Measurements from ENCODE around the gene TRAK2. TPM values are rescaled to one million over a fixed set of nuclear protein-coding genes. Genes with fewer than 3 reads are reported as not detected.
A peak's percentile ranks its signal among the peaks of the same experiment; 100 is the strongest.

The TRAK2 gene
- total RNA-seq, 2 experiments from 2014 or later = 7.1 to 11.9 TPM

DNA sequence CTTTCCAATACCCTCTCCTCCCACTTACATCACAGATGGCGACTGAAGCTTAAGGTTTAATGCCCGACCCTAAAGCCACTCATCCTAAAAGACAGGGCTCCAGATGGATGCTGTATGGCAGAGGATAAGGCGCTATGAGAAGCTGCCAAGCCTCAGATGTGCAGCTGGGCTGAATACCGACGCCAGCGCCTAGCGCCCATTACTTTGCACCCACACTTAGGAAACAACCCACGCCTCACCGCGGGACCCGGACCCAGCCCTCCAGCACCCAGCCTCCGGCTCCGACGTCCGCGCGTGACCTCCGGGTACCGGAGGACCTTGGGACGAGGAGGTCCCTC is 335 bp downstream of the TRAK2 start:
- no peak for DNase-seq (ENCODE audit: low spot score)
- peaks cover 7% of the 10 kb centered on the region for H3K79me2 ChIP-seq (ENCODE audit: insufficient read depth, low read depth, low read length)
- peaks cover 14% of the 10 kb centered on the region for H3K4me1 ChIP-seq (ENCODE audit: insufficient read depth, low read length, poor library complexity, severe bottlenecking)
- intact Hi-C loops (cut with micrococcal nuclease; ENCODE audit: unreplicated experiment) = loop anchor here (1.0 to 5.0 kb wide), 5 partner anchors 192 to 639 kb away; partner anchors contain the start of genes BZW1 and TMEM237
- ChIA-PET CTCF (ENCODE audit: unreplicated experiment) (interaction anchor here (0.6 kb wide), 4 partner anchors 53 to 878 kb away, joined by 3 to 13 read pairs (median 6); no protein-coding TSS in a partner anchor), POLR2A (interaction anchor here (0.5 to 3.0 kb wide), 20 partner anchors 10 to 1656 kb away, joined by 3 to 22 read pairs (median 4); partner anchors contain the start of gene CASP8)
- no peaks in the 10 kb centered on the region for H4K20me1 ChIP-seq (ENCODE audit: insufficient read depth, low read length)
- peak overlapping the region; percentile 99 for H3K4me3 ChIP-seq (ENCODE audit: low read depth, low read length, poor library complexity, severe bottlenecking)
- no TSS peak for BruUV-seq (replicated peaks)
- H3K9me3 ChIP-seq (ENCODE audit: low read length) = no peaks in the 10 kb centered on the region
- no peaks in the 10 kb centered on the region for H3K9me2 ChIP-seq (ENCODE audit: insufficient read depth, low read length)
- peak overlapping the region; percentile 80 for H3K27ac ChIP-seq (ENCODE audit: low read depth, low read length, poor library complexity, severe bottlenecking)
- peak overlapping the region; percentile 83 for H3K4me2 ChIP-seq (ENCODE audit: low read length)
- H3K36me3 ChIP-seq (ENCODE audit: insufficient read depth, low read length) = no peaks in the 10 kb centered on the region
- no peak for TF ChIP-seq EZH2phosphoT487 (IDR thresholded peaks at IDR 0.05; ENCODE audit: borderline replicate concordance, low read depth, low read length)
- TF ChIP-seq, protein P1, sequence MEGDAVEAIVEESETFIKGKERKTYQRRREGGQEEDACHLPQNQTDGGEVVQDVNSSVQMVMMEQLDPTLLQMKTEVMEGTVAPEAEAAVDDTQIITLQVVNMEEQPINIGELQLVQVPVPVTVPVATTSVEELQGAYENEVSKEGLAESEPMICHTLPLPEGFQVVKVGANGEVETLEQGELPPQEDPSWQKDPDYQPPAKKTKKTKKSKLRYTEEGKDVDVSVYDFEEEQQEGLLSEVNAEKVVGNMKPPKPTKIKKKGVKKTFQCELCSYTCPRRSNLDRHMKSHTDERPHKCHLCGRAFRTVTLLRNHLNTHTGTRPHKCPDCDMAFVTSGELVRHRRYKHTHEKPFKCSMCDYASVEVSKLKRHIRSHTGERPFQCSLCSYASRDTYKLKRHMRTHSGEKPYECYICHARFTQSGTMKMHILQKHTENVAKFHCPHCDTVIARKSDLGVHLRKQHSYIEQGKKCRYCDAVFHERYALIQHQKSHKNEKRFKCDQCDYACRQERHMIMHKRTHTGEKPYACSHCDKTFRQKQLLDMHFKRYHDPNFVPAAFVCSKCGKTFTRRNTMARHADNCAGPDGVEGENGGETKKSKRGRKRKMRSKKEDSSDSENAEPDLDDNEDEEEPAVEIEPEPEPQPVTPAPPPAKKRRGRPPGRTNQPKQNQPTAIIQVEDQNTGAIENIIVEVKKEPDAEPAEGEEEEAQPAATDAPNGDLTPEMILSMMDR (conservative IDR thresholded peaks at IDR 0.05; ENCODE audit: low read length) = no peak
- peak overlapping the region; percentile 89 for H2AFZ ChIP-seq (ENCODE audit: low read length)

DNA sequence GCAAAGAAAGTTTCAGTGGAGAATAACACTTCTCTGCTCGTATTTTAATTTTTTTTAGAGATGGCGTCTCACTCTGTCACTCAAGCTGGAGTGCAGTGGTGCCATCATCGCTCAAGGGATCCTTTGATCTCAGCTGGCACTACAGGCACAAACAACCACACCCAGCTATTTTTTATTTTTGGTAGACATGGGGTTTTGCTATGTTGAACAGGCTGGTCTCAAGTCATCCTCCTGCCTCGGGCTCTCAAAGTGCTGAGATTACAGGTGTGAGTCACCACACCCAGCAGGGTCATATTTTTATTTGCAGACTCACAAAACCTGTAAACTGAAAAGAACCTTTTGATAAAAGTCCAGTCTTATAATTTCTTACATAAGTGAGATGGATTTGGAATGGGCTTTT is 2.6 kb downstream of the TRAK2 start:
- Histone ChIP-seq H3K27ac (ENCODE audit: low read depth, low read length, poor library complexity, severe bottlenecking) (no peak overlapping the region), H4K20me1 (ENCODE audit: insufficient read depth, low read length) (no peaks in the 10 kb centered on the region), H3K4me3 (ENCODE audit: low read depth, low read length, poor library complexity, severe bottlenecking) (no peak overlapping the region), H3K79me2 (ENCODE audit: insufficient read depth, low read depth, low read length) (peaks cover 7% of the 10 kb centered on the region), H2AFZ (ENCODE audit: low read length) (no peak overlapping the region), H3K9me2 (ENCODE audit: insufficient read depth, low read length) (no peaks in the 10 kb centered on the region), H3K9me3 (ENCODE audit: low read length) (no peaks in the 10 kb centered on the region), H3K4me1 (ENCODE audit: insufficient read depth, low read length, poor library complexity, severe bottlenecking) (peaks cover 14% of the 10 kb centered on the region), H3K4me2 (ENCODE audit: low read length) (no peak overlapping the region), H3K36me3 (ENCODE audit: insufficient read depth, low read length) (no peaks in the 10 kb centered on the region)
- intact Hi-C loops (cut with micrococcal nuclease; ENCODE audit: unreplicated experiment) = no loop called here
- no peak for DNase-seq (ENCODE audit: low spot score)
- TF ChIP-seq EZH2phosphoT487 (IDR thresholded peaks at IDR 0.05; ENCODE audit: borderline replicate concordance, low read depth, low read length) = no peak
- TF ChIP-seq, protein P1 (conservative IDR thresholded peaks at IDR 0.05; ENCODE audit: low read length) = no peak
- ChIA-PET CTCF (ENCODE audit: unreplicated experiment) (no interaction called here), POLR2A (interaction anchor here (0.6 to 3.0 kb wide), 7 partner anchors 8 to 557 kb away, joined by 3 to 22 read pairs (median 4); partner anchors contain the start of gene CASP8)
- no TSS peak for BruUV-seq (replicated peaks)

DNA sequence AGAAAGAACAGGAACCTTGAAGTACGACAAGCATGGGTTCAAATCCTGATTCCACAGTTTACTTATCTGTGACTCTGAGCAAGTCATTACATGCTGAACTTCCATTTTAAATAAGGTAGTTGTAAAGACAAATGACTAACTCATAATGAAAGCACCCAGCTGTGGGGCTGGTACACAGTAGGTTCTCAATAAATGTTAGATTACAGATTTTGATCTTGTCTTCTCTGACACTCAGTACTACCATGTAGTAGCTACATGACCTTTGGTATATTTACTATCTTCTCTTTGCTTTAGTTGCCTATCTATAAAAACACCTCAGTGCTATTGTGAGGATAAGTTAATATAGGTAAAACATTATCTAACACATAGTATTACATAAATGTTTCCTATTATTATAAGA is 3.2 kb downstream of the TRAK2 start:
- no peaks in the 10 kb centered on the region for H4K20me1 ChIP-seq (ENCODE audit: insufficient read depth, low read length)
- no peak overlapping the region for H3K27ac ChIP-seq (ENCODE audit: low read depth, low read length, poor library complexity, severe bottlenecking)
- peaks cover 7% of the 10 kb centered on the region for H3K79me2 ChIP-seq (ENCODE audit: insufficient read depth, low read depth, low read length)
- no peak overlapping the region for H3K4me3 ChIP-seq (ENCODE audit: low read depth, low read length, poor library complexity, severe bottlenecking)
- TF ChIP-seq, protein P1 (conservative IDR thresholded peaks at IDR 0.05; ENCODE audit: low read length) = no peak
- TF ChIP-seq EZH2phosphoT487 (IDR thresholded peaks at IDR 0.05; ENCODE audit: borderline replicate concordance, low read depth, low read length) = no peak
- H3K9me2 ChIP-seq (ENCODE audit: insufficient read depth, low read length) = no peaks in the 10 kb centered on the region
- no peaks in the 10 kb centered on the region for H3K9me3 ChIP-seq (ENCODE audit: low read length)
- ChIA-PET CTCF (ENCODE audit: unreplicated experiment) (no interaction called here), POLR2A (interaction anchor here (0.5 to 0.8 kb wide), 2 partner anchors 28 to 386 kb away, joined by 3 to 4 read pairs; no protein-coding TSS in a partner anchor)
- BruUV-seq (replicated peaks) = no TSS peak
- H3K4me1 ChIP-seq (ENCODE audit: insufficient read depth, low read length, poor library complexity, severe bottlenecking) = peaks cover 14% of the 10 kb centered on the region
- H3K36me3 ChIP-seq (ENCODE audit: insufficient read depth, low read length) = no peaks in the 10 kb centered on the region
- no peak for DNase-seq (ENCODE audit: low spot score)
- intact Hi-C loops (cut with micrococcal nuclease; ENCODE audit: unreplicated experiment) = no loop called here
- H3K4me2 ChIP-seq (ENCODE audit: low read length) = no peak overlapping the region
- no peak overlapping the region for H2AFZ ChIP-seq (ENCODE audit: low read length)

Data from OCI-LY7 (cell line).